NCI-H748 (cell line): ENCODE results near the gene MTURN.
"Not testable (repeated sequence)": the region's sequence is repeated elsewhere in the genome, so short reads cannot be mapped to it uniquely, and the experiment has no call there.

Source experiments
- DNase-seq: peaks from one replicate; lab custom pipeline; 2025; ENCODE audit not compliant: unreplicated experiment; lab: John Stamatoyannopoulos, UW

The MTURN gene

GRCh38 chr7:30134611-30135300 is at the start of gene MTURN:
TSS of gene MTURN (plus strand) at chr7:30134986. CDS start at chr7:30135137, 151 bp downstream.
- DNase-seq = peak; percentile 96

- no peak for DNase-seq
These were observed 48.3 kb upstream of the MTURN start for GRCh38 chr7:30086529-30086928.

- no peak for DNase-seq
These were observed 47.4 kb upstream of the MTURN start for GRCh38 chr7:30087371-30087770.

GRCh38 chr7:30088362-30088761 is 46.4 kb upstream of the MTURN start:
- no peak for DNase-seq

- no peak for DNase-seq
These were observed 44.7 kb upstream of the MTURN start for GRCh38 chr7:30090111-30090510.

- DNase-seq = no peak
These were observed 43.3 kb upstream of the MTURN start for GRCh38 chr7:30091491-30091912.

- DNase-seq = no peak
These were observed 42.8 kb upstream of the MTURN start for GRCh38 chr7:30091987-30092386.

GRCh38 chr7:30093420-30093952 is 41.3 kb upstream of the MTURN start:
- DNase-seq = no peak

GRCh38 chr7:30098599-30098998 is 36.2 kb upstream of the MTURN start:
- not testable (repeated sequence) for DNase-seq

- no peak for DNase-seq
These were observed 32.5 kb upstream of the MTURN start for GRCh38 chr7:30102281-30102680.

- no peak for DNase-seq
These were observed 30.6 kb upstream of the MTURN start for GRCh38 chr7:30104157-30104556.

- DNase-seq = no peak
These were observed 22.6 kb upstream of the MTURN start for GRCh38 chr7:30112103-30112713.

- no peak for DNase-seq
These were observed 21.6 kb upstream of the MTURN start for GRCh38 chr7:30113144-30113543.

- DNase-seq = no peak
These were observed 20.1 kb upstream of the MTURN start for GRCh38 chr7:30114536-30115238.

- DNase-seq = no peak
These were observed 19.0 kb upstream of the MTURN start for GRCh38 chr7:30115709-30116297.

GRCh38 chr7:30116771-30117170 is 18.0 kb upstream of the MTURN start:
- no peak for DNase-seq

- no peak for DNase-seq
These were observed 16.9 kb upstream of the MTURN start for GRCh38 chr7:30117896-30118295.

- DNase-seq = no peak
These were observed 14.8 kb upstream of the MTURN start for GRCh38 chr7:30119890-30120577.

- peak; percentile 39 for DNase-seq
These were observed 813 bp upstream of the MTURN start for GRCh38 chr7:30133736-30134610.
